ENCODE data around the gene CAB39L.

DNA sequence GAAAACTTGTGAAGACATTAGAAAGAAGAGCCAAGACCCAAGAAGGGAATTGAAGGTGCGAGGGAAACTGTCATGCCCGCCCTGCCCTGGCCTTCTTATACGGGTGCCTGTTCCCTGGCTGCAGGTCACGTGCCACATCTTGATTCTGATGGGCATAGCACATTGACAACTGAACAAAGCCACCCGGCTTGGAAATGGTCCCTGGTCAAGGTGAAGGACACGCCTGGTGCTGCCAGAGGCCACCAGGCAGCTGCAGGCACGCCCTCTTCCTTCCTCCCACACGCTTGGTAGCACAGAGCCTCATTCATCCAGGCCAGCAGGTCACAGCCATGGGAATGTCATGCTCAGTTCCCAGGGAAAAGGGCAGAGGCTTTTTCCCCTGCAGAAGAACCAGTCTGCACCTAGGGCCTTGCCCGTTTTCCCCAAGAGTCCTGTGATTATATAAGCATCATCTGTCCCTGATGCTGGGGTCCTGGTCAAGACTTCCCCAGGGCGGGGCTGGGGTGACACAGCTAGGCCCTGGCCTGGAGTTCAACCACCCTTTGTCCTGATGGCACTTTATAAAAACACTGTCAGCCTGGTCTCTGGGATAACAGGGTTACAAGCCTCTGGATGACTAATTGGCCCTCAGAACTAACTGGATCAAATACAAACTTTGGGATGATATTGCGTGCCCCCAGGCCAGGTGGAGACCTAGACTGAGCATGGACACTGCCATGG lies 140.2 kb downstream of the CAB39L start:
- no peak for TF ChIP-seq POLR2A (IDR thresholded peaks at IDR 0.05; ENCODE audit: low read depth, low read length)
- TF ChIP-seq POLR2AphosphoS5 (IDR thresholded peaks at IDR 0.05; ENCODE audit: low read depth, low read length), result no peak
- no peak for TF ChIP-seq TAF1 (IDR thresholded peaks at IDR 0.05; ENCODE audit: low read depth, low read length)
- no peak for TF ChIP-seq PAX5 (IDR thresholded peaks at IDR 0.05; ENCODE audit: insufficient read depth, low read length, severe bottlenecking)
- TF ChIP-seq SPI1 (IDR thresholded peaks at IDR 0.05; ENCODE audit: low read depth, low read length), result no peak
- no peak for TF ChIP-seq POU2F2 (IDR thresholded peaks at IDR 0.05; ENCODE audit: low read depth, low read length)
